Measurements from ENCODE around the gene SLC30A5. TPM values are rescaled to one million over a fixed set of nuclear protein-coding genes. Genes with fewer than 3 reads are reported as not detected.
"Not testable (repeated sequence)": the region's sequence is repeated elsewhere in the genome, so short reads cannot be mapped to it uniquely, and the experiment has no call there.

SLC30A5 gene
- polyA plus RNA-seq, 2 donors, result 18.2 to 20.2 TPM

DNA sequence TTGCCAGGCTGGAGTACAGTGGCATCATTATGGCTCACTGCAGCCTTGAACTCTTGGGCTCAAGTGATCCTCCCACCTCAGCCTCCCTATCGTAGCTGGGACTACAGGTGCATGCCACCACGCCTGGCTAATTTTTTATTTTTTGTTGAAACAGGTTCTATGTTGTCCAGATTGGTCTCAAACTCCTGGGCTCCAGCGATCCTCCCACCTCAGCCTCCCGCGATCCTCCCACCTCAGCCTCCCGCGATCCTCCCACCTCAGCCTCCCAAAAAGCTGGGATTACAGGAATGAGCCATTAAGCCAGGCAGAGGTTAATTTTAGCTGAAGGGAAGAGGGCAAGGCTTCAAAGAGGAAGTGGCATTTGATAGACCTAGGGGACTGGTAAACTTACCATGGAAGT, 40.3 kb downstream of the SLC30A5 start:
- H3K36me3 ChIP-seq (ENCODE audit: control insufficient read depth in 2 of 2, insufficient read depth in 2 of 2, low read length in 1 of 2), result no peaks in the 10 kb centered on the region
- 70 to 76% methylated on average over 7 of the region's 7 CpGs for WGBS, 2 donors
- H3K27ac ChIP-seq (ENCODE audit: low read depth in 2 of 2, low read length in 1 of 2), result no peak overlapping the region
- no peaks in the 10 kb centered on the region for H3K27me3 ChIP-seq (ENCODE audit: control insufficient read depth in 1 of 2, insufficient read depth in 2 of 2, low read length in 2 of 2)
- H3K4me3 ChIP-seq (ENCODE audit: low read depth in 1 of 2, low read length in 2 of 2), result no peak overlapping the region
- no peaks in the 10 kb centered on the region for H3K4me1 ChIP-seq (ENCODE audit: control insufficient read depth in 2 of 2, insufficient read depth in 2 of 2, low read length in 1 of 2)
- no peaks in the 10 kb centered on the region for H3K9me3 ChIP-seq (ENCODE audit: control insufficient read depth in 2 of 2, insufficient read depth in 1 of 2, low read depth in 1 of 2, low read length in 1 of 2)

DNA sequence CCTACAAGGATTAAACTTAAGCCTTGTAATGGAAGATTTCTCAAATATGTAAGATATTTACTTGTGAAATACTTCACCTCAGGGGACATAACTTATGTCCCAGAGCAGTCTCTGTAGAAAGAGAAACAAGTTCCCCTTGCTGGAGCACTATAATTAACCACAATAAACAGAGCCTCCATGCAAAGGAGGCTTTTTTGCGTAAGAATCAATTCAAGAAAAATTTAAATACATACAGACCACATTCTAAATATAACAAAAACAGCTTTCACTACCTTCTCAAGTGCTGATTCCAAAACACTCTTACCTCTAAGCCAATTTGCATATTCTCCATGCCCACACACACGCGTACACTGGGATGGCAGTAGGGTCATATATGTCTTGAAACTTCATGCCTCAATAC, 42.5 kb downstream of the SLC30A5 start:
- H3K27me3 ChIP-seq (ENCODE audit: control insufficient read depth in 1 of 2, insufficient read depth in 2 of 2, low read length in 2 of 2), result no peaks in the 10 kb centered on the region
- H3K27ac ChIP-seq (ENCODE audit: low read depth in 2 of 2, low read length in 1 of 2), result no peak overlapping the region
- no peaks in the 10 kb centered on the region for H3K9me3 ChIP-seq (ENCODE audit: control insufficient read depth in 2 of 2, insufficient read depth in 1 of 2, low read depth in 1 of 2, low read length in 1 of 2)
- H3K4me3 ChIP-seq (ENCODE audit: low read depth in 1 of 2, low read length in 2 of 2), result no peak overlapping the region
- WGBS, 2 donors, result 88 to 90% methylated on average over 3 of the region's 3 CpGs
- H3K36me3 ChIP-seq (ENCODE audit: control insufficient read depth in 2 of 2, insufficient read depth in 2 of 2, low read length in 1 of 2), result no peaks in the 10 kb centered on the region
- no peaks in the 10 kb centered on the region for H3K4me1 ChIP-seq (ENCODE audit: control insufficient read depth in 2 of 2, insufficient read depth in 2 of 2, low read length in 1 of 2)

- 88 to 96% methylated on average over 1 of the region's 1 CpG for WGBS, 2 donors
- H3K9me3 ChIP-seq (ENCODE audit: control insufficient read depth in 2 of 2, insufficient read depth in 1 of 2, low read depth in 1 of 2, low read length in 1 of 2), result not testable (repeated sequence)
Observed at GRCh38 chr5:69137208-69137607, 43.4 kb downstream of the SLC30A5 start.

DNA sequence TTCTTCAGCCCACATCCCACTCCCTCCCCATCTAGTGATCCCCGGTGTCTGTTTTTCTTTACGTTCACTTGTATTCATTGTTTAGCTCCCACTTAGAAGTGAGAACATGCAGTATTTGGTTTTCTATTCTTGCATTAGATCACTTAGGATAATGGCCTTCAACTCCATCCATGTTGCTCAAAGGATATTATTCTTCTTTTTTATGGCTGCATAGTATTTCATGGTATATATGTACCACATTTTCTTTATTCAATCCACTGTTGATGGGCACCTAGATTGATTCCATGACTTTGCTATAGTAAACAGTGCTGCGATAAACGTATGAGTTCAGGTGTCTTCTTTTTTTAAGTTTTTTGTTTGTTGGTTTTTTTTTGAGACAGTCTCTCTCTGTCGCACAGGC, 44.0 kb downstream of the SLC30A5 start:
- no peaks in the 10 kb centered on the region for H3K27me3 ChIP-seq (ENCODE audit: control insufficient read depth in 1 of 2, insufficient read depth in 2 of 2, low read length in 2 of 2)
- H3K4me3 ChIP-seq (ENCODE audit: low read depth in 1 of 2, low read length in 2 of 2), result no peak overlapping the region
- no peaks in the 10 kb centered on the region for H3K4me1 ChIP-seq (ENCODE audit: control insufficient read depth in 2 of 2, insufficient read depth in 2 of 2, low read length in 1 of 2)
- no peaks in the 10 kb centered on the region for H3K9me3 ChIP-seq (ENCODE audit: control insufficient read depth in 2 of 2, insufficient read depth in 1 of 2, low read depth in 1 of 2, low read length in 1 of 2)
- 97 to 99% methylated on average over 5 of the region's 5 CpGs for WGBS, 2 donors
- no peaks in the 10 kb centered on the region for H3K36me3 ChIP-seq (ENCODE audit: control insufficient read depth in 2 of 2, insufficient read depth in 2 of 2, low read length in 1 of 2)
- H3K27ac ChIP-seq (ENCODE audit: low read depth in 2 of 2, low read length in 1 of 2), result no peak overlapping the region

More at GRCh38 chr5:69137208-69137607, 43.4 kb downstream of the SLC30A5 start:
- not testable (repeated sequence) for H3K27me3 ChIP-seq (ENCODE audit: control insufficient read depth in 1 of 2, insufficient read depth in 2 of 2, low read length in 2 of 2); H3K27ac ChIP-seq (ENCODE audit: low read depth in 2 of 2, low read length in 1 of 2); H3K36me3 ChIP-seq (ENCODE audit: control insufficient read depth in 2 of 2, insufficient read depth in 2 of 2, low read length in 1 of 2); H3K4me1 ChIP-seq (ENCODE audit: control insufficient read depth in 2 of 2, insufficient read depth in 2 of 2, low read length in 1 of 2); H3K4me3 ChIP-seq (ENCODE audit: low read depth in 1 of 2, low read length in 2 of 2)

DNA sequence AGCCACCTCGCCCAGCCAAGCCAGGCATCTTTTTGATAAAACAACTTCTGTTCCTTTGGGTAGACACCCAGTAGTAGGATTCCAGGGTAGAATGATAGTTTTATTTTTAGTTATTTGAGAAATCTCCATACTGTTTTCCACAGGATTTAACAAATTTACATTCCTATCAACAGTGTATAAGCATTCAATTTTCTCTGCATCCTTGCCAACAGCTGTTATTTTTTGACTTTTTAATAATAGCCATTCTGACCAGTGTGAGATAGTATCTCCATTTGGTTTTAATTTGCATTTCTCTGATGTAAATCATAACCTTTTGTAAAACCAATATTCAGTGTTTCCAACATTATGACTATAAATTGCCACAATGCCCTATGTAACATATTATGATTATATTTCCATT, 45.0 kb downstream of the SLC30A5 start:
- H3K4me1 ChIP-seq (ENCODE audit: control insufficient read depth in 2 of 2, insufficient read depth in 2 of 2, low read length in 1 of 2), result no peaks in the 10 kb centered on the region
- H3K36me3 ChIP-seq (ENCODE audit: control insufficient read depth in 2 of 2, insufficient read depth in 2 of 2, low read length in 1 of 2), result no peaks in the 10 kb centered on the region
- no peak overlapping the region for H3K27ac ChIP-seq (ENCODE audit: low read depth in 2 of 2, low read length in 1 of 2)
- H3K27me3 ChIP-seq (ENCODE audit: control insufficient read depth in 1 of 2, insufficient read depth in 2 of 2, low read length in 2 of 2), result no peaks in the 10 kb centered on the region
- WGBS, 2 donors, result 71 to 79% methylated on average over 1 of the region's 1 CpG
- H3K4me3 ChIP-seq (ENCODE audit: low read depth in 1 of 2, low read length in 2 of 2), result no peak overlapping the region
- no peaks in the 10 kb centered on the region for H3K9me3 ChIP-seq (ENCODE audit: control insufficient read depth in 2 of 2, insufficient read depth in 1 of 2, low read depth in 1 of 2, low read length in 1 of 2)

- H3K9me3 ChIP-seq (ENCODE audit: control insufficient read depth in 2 of 2, insufficient read depth in 1 of 2, low read depth in 1 of 2, low read length in 1 of 2); H3K4me3 ChIP-seq (ENCODE audit: low read depth in 1 of 2, low read length in 2 of 2); H3K27me3 ChIP-seq (ENCODE audit: control insufficient read depth in 1 of 2, insufficient read depth in 2 of 2, low read length in 2 of 2); H3K36me3 ChIP-seq (ENCODE audit: control insufficient read depth in 2 of 2, insufficient read depth in 2 of 2, low read length in 1 of 2); H3K4me1 ChIP-seq (ENCODE audit: control insufficient read depth in 2 of 2, insufficient read depth in 2 of 2, low read length in 1 of 2); H3K27ac ChIP-seq (ENCODE audit: low read depth in 2 of 2, low read length in 1 of 2): not testable (repeated sequence)
- WGBS, 2 donors, result 93% methylated on average over 4 of the region's 4 CpGs
Observed at GRCh38 chr5:69140239-69140638, 46.4 kb downstream of the SLC30A5 start.

DNA sequence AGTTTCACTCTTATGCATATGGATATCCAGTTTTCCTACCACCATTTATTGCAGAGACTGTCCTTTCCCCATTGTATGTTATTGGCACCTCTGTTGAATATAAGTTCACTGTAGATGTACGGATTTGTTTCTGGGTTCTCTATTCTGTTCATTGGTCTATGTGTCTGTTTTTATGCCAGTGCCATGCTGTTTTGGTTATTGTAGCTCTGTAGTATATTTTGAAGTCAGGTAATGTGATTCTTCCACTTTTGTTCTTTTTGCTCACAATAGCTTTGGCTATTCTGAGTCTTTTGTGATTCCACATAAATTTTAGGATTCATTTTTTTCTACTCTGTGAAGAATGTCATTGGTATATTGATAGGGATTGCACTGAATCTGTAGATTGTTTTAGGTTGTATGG, 47.0 kb downstream of the SLC30A5 start:
- no peaks in the 10 kb centered on the region for H3K27me3 ChIP-seq (ENCODE audit: control insufficient read depth in 1 of 2, insufficient read depth in 2 of 2, low read length in 2 of 2)
- no peaks in the 10 kb centered on the region for H3K9me3 ChIP-seq (ENCODE audit: control insufficient read depth in 2 of 2, insufficient read depth in 1 of 2, low read depth in 1 of 2, low read length in 1 of 2)
- H3K4me1 ChIP-seq (ENCODE audit: control insufficient read depth in 2 of 2, insufficient read depth in 2 of 2, low read length in 1 of 2), result no peaks in the 10 kb centered on the region
- no peak overlapping the region for H3K27ac ChIP-seq (ENCODE audit: low read depth in 2 of 2, low read length in 1 of 2)
- no peaks in the 10 kb centered on the region for H3K36me3 ChIP-seq (ENCODE audit: control insufficient read depth in 2 of 2, insufficient read depth in 2 of 2, low read length in 1 of 2)
- H3K4me3 ChIP-seq (ENCODE audit: low read depth in 1 of 2, low read length in 2 of 2), result no peak overlapping the region
- 82 to 100% methylated on average over 1 of the region's 1 CpG for WGBS, 2 donors

DNA sequence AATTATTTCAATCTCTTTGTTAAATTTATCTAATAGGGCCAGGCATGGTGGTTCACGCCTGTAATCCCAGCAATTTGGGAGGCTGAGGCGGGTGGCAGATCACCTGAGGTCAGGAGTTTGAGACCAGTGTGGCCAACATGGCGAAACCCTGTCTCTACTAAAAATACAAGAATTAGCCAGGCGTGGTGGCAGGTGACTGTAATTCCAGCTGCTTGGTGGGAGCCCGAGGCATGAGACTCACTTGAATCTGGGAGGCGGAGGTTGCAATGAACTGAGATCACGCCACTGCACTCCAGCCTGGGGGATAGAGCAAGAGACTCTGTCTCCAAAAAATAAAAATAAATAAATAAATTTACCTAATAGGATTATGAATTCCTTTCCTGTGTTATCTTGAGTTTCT, 54.8 kb downstream of the SLC30A5 start:
- H3K4me3 ChIP-seq (ENCODE audit: low read depth in 1 of 2, low read length in 2 of 2); H3K4me1 ChIP-seq (ENCODE audit: control insufficient read depth in 2 of 2, insufficient read depth in 2 of 2, low read length in 1 of 2); H3K9me3 ChIP-seq (ENCODE audit: control insufficient read depth in 2 of 2, insufficient read depth in 1 of 2, low read depth in 1 of 2, low read length in 1 of 2); H3K27me3 ChIP-seq (ENCODE audit: control insufficient read depth in 1 of 2, insufficient read depth in 2 of 2, low read length in 2 of 2); H3K36me3 ChIP-seq (ENCODE audit: control insufficient read depth in 2 of 2, insufficient read depth in 2 of 2, low read length in 1 of 2); H3K27ac ChIP-seq (ENCODE audit: low read depth in 2 of 2, low read length in 1 of 2): not testable (repeated sequence)
- WGBS, 2 donors, result 92 to 94% methylated on average over 7 of the region's 7 CpGs

DNA sequence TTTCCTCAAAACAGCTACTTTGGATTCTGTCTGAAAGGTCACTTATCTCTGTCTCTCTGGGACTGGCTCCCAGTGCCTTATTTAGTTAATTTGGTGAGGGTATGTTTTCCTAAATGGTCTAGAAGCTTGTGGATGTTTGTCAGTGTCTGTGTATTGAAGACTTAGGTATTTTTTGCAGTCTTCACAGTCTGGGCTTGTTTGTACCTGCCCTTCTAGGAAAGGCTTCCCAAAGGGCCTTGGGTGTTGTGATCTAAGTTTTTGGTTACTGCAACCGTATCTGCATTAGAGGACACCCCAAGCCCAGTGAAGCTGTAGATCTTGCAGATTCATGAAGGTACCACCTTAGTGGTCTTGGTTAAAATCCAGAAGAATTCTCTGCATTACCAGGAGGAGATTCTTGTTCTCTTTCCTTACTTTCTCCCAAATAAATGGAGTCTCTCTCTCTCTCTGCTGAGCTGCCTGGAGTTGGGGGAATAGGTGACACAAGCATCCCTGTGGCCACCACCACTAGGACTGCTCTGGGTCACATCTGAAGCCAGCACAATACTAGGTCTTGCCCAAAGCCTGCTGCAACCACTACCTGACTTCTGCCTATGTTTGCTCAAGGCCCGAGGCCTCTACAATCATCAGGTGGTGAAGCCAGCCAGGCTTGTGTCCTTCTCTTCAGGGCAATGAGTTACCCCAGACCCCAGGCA, 55.3 kb downstream of the SLC30A5 start:
- WGBS, 2 donors, result 70 to 77% methylated on average over 2 of the region's 2 CpGs
- no peak overlapping the region for H3K27ac ChIP-seq (ENCODE audit: low read depth in 2 of 2, low read length in 1 of 2)
- no peaks in the 10 kb centered on the region for H3K4me1 ChIP-seq (ENCODE audit: control insufficient read depth in 2 of 2, insufficient read depth in 2 of 2, low read length in 1 of 2)
- no peaks in the 10 kb centered on the region for H3K36me3 ChIP-seq (ENCODE audit: control insufficient read depth in 2 of 2, insufficient read depth in 2 of 2, low read length in 1 of 2)
- no peak overlapping the region for H3K4me3 ChIP-seq (ENCODE audit: low read depth in 1 of 2, low read length in 2 of 2)
- H3K27me3 ChIP-seq (ENCODE audit: control insufficient read depth in 1 of 2, insufficient read depth in 2 of 2, low read length in 2 of 2), result no peaks in the 10 kb centered on the region
- no peaks in the 10 kb centered on the region for H3K9me3 ChIP-seq (ENCODE audit: control insufficient read depth in 2 of 2, insufficient read depth in 1 of 2, low read depth in 1 of 2, low read length in 1 of 2)

DNA sequence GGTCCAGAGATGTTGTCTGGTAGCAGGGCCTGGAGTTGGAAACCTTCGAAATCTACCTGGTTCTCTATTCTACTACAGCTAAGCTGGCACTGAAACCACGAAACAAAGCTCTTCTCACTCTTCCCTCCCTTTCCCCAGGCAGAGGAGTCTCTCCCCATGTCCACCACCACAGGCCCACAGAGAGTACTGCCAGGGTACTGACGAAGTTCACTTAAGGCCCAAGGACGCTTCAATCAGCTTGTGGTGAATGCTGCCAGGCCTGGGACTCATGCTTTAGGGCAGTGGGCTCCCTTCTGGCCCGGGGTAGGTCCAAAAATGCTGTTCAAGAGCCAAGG, 55.8 kb downstream of the SLC30A5 start:
- Histone ChIP-seq H3K9me3 (ENCODE audit: control insufficient read depth in 2 of 2, insufficient read depth in 1 of 2, low read depth in 1 of 2, low read length in 1 of 2) (no peaks in the 10 kb centered on the region), H3K36me3 (ENCODE audit: control insufficient read depth in 2 of 2, insufficient read depth in 2 of 2, low read length in 1 of 2) (no peaks in the 10 kb centered on the region), H3K4me3 (ENCODE audit: low read depth in 1 of 2, low read length in 2 of 2) (no peak overlapping the region), H3K4me1 (ENCODE audit: control insufficient read depth in 2 of 2, insufficient read depth in 2 of 2, low read length in 1 of 2) (no peaks in the 10 kb centered on the region), H3K27ac (ENCODE audit: low read depth in 2 of 2, low read length in 1 of 2) (no peak overlapping the region), H3K27me3 (ENCODE audit: control insufficient read depth in 1 of 2, insufficient read depth in 2 of 2, low read length in 2 of 2) (no peaks in the 10 kb centered on the region)
- WGBS, 2 donors, result 92% methylated on average over 5 of the region's 5 CpGs

Measured in esophagus (tissue), 2 donors.